ENCODE measurements around the gene IFNAR1. TPM values are rescaled to one million over a fixed set of nuclear protein-coding genes. Genes with fewer than 3 reads are reported as not detected.

Gene IFNAR1
- total RNA-seq, 2 donors from 2014 or later = 11.7 to 16.9 TPM

GRCh38 chr21:33387294-33387693, 62.5 kb downstream of the IFNAR1 start:
- Mint-ChIP-seq H3K4me3 (no peak overlapping the region), H3K36me3 (ENCODE audit: low read depth) (no peaks in the 10 kb centered on the region), H3K9me3 (no peaks in the 10 kb centered on the region), H3K4me1 (peaks cover 2% of the 10 kb centered on the region), H3K27ac (no peak overlapping the region), H3K27me3 (ENCODE audit: insufficient read depth) (peaks cover 2% of the 10 kb centered on the region)
- 92 to 95% methylated on average over 4 to 6 of the region's 6 CpGs for WGBS, 2 experiments (ENCODE audit: insufficient coverage in 1 of 2, insufficient read length in 1 of 2)
- H3K36me3 ChIP-seq (ENCODE audit: control insufficient read depth, insufficient read depth, low read length) = no peaks in the 10 kb centered on the region
- H3K9me3 ChIP-seq (ENCODE audit: control insufficient read depth, low read length) = no peaks in the 10 kb centered on the region
- H3K4me1 ChIP-seq (ENCODE audit: control insufficient read depth, insufficient read depth, low read length) = no peaks in the 10 kb centered on the region
- no peak overlapping the region for H3K9ac ChIP-seq (ENCODE audit: extremely low read depth, low read length, poor library complexity, severe bottlenecking)
- TF ChIP-seq CTCF (conservative IDR thresholded peaks at IDR 0.05) = no peak
- no peak for DNase-seq
- no peaks in the 10 kb centered on the region for H3K27me3 ChIP-seq (ENCODE audit: control insufficient read depth, insufficient read depth, low read length, poor library complexity, severe bottlenecking)
- no peak overlapping the region for H3K4me3 ChIP-seq (ENCODE audit: low read length)
- H3K27ac ChIP-seq (ENCODE audit: low read depth, low read length) = no peak overlapping the region

DNA sequence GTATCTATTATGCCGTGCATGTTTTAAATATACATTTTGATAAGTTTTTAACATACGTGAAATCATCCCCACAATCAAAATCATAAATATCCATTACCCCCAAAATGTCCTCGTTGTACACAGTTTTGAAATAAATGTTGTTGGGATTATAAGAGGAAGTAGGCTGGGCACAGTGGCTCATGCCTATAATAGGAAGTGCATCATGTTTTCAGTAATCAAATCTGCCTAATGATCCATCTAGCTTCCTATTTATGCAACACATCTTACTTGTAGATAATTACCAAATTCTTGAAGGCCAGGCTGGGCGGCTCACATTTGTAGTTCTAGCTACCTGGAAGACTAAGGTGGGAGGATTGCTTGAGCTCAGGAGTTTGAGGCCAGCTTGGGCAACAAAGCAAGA, 63.4 kb downstream of the IFNAR1 start:
- no peaks in the 10 kb centered on the region for H3K9me3 ChIP-seq (ENCODE audit: control insufficient read depth, low read length)
- Mint-ChIP-seq H3K27ac (no peak overlapping the region), H3K27me3 (ENCODE audit: insufficient read depth) (peaks cover 2% of the 10 kb centered on the region), H3K36me3 (ENCODE audit: low read depth) (no peaks in the 10 kb centered on the region), H3K4me1 (peaks cover 4% of the 10 kb centered on the region), H3K4me3 (no peak overlapping the region), H3K9me3 (no peaks in the 10 kb centered on the region)
- WGBS, 2 experiments (ENCODE audit: insufficient coverage in 1 of 2, insufficient read length in 1 of 2) = 86 to 100% methylated on average over 1 of the region's 4 CpGs
- DNase-seq = no peak
- H3K4me1 ChIP-seq (ENCODE audit: control insufficient read depth, insufficient read depth, low read length) = no peaks in the 10 kb centered on the region
- H3K27ac ChIP-seq (ENCODE audit: low read depth, low read length) = no peak overlapping the region
- no peak overlapping the region for H3K4me3 ChIP-seq (ENCODE audit: low read length)
- no peak overlapping the region for H3K9ac ChIP-seq (ENCODE audit: extremely low read depth, low read length, poor library complexity, severe bottlenecking)
- no peaks in the 10 kb centered on the region for H3K27me3 ChIP-seq (ENCODE audit: control insufficient read depth, insufficient read depth, low read length, poor library complexity, severe bottlenecking)
- no peak for TF ChIP-seq CTCF (conservative IDR thresholded peaks at IDR 0.05)
- no peaks in the 10 kb centered on the region for H3K36me3 ChIP-seq (ENCODE audit: control insufficient read depth, insufficient read depth, low read length)

GRCh38 chr21:33390479-33390878, 65.7 kb downstream of the IFNAR1 start:
- H3K9ac ChIP-seq (ENCODE audit: extremely low read depth, low read length, poor library complexity, severe bottlenecking) = no peak overlapping the region
- Mint-ChIP-seq H3K36me3 (ENCODE audit: low read depth) (no peaks in the 10 kb centered on the region), H3K4me3 (no peak overlapping the region), H3K27ac (no peak overlapping the region), H3K27me3 (ENCODE audit: insufficient read depth) (peaks cover 2% of the 10 kb centered on the region), H3K4me1 (peaks cover 4% of the 10 kb centered on the region), H3K9me3 (no peaks in the 10 kb centered on the region)
- H3K4me3 ChIP-seq (ENCODE audit: low read length) = no peak overlapping the region
- 87% methylated on average over 5 of the region's 5 CpGs; no CpG with 5 or more reads in 1 of the 2 experiments for WGBS, 2 experiments (ENCODE audit: insufficient coverage in 1 of 2, insufficient read length in 1 of 2)
- H3K4me1 ChIP-seq (ENCODE audit: control insufficient read depth, insufficient read depth, low read length) = no peaks in the 10 kb centered on the region
- DNase-seq = no peak
- no peaks in the 10 kb centered on the region for H3K27me3 ChIP-seq (ENCODE audit: control insufficient read depth, insufficient read depth, low read length, poor library complexity, severe bottlenecking)
- TF ChIP-seq CTCF (conservative IDR thresholded peaks at IDR 0.05) = no peak
- no peak overlapping the region for H3K27ac ChIP-seq (ENCODE audit: low read depth, low read length)
- no peaks in the 10 kb centered on the region for H3K36me3 ChIP-seq (ENCODE audit: control insufficient read depth, insufficient read depth, low read length)
- H3K9me3 ChIP-seq (ENCODE audit: control insufficient read depth, low read length) = no peaks in the 10 kb centered on the region
